ENCODE results near the gene TSPOAP1.

The TSPOAP1 gene

DNA sequence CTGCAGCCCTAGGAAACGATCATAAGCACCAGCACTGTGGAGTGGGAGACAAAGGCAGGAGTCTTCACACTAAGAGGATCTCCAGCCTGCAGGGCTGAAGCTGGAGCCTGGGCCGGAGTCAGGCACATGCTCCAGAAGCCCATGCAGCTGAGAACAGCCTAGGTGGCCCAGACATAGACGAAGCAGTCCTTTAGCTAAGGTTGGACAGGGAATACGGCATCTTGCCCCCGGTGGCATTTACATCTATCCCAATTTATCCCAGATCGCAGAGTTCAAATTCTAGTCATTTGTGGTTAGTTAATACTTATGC, 13.9 kb downstream of the TSPOAP1 start:
- H3K4me2 ChIP-seq (ENCODE audit: low read depth, low read length, poor library complexity, severe bottlenecking), result no peak overlapping the region
- no peak overlapping the region for H3K9ac ChIP-seq (ENCODE audit: low read length)
- TF ChIP-seq, protein P1, sequence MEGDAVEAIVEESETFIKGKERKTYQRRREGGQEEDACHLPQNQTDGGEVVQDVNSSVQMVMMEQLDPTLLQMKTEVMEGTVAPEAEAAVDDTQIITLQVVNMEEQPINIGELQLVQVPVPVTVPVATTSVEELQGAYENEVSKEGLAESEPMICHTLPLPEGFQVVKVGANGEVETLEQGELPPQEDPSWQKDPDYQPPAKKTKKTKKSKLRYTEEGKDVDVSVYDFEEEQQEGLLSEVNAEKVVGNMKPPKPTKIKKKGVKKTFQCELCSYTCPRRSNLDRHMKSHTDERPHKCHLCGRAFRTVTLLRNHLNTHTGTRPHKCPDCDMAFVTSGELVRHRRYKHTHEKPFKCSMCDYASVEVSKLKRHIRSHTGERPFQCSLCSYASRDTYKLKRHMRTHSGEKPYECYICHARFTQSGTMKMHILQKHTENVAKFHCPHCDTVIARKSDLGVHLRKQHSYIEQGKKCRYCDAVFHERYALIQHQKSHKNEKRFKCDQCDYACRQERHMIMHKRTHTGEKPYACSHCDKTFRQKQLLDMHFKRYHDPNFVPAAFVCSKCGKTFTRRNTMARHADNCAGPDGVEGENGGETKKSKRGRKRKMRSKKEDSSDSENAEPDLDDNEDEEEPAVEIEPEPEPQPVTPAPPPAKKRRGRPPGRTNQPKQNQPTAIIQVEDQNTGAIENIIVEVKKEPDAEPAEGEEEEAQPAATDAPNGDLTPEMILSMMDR (IDR thresholded peaks at IDR 0.05; ENCODE audit: insufficient read depth, low read length, poor library complexity, severe bottlenecking), result no peak

GRCh38 chr17:58313815-58314705, 14.5 kb downstream of the TSPOAP1 start:
- Histone ChIP-seq H3K79me2 (ENCODE audit: insufficient read depth, low read length) (no peaks in the 10 kb centered on the region), H3F3A (ENCODE audit: insufficient read depth) (no peaks in the 10 kb centered on the region), H2AFZ (ENCODE audit: low read depth, low read length, severe bottlenecking) (no peak overlapping the region), H3K36me3 (ENCODE audit: low read length) (no peaks in the 10 kb centered on the region), H3K27ac (ENCODE audit: low read depth, low read length) (no peak overlapping the region), H3K9ac (ENCODE audit: low read length) (no peak overlapping the region), H3K9me3 (ENCODE audit: insufficient read depth, low read length) (no peaks in the 10 kb centered on the region), H3K4me2 (ENCODE audit: low read depth, low read length, poor library complexity, severe bottlenecking) (no peak overlapping the region), H3K9me2 (replicated peaks; ENCODE audit: insufficient read depth, low read length) (no peaks in the 10 kb centered on the region), H3K4me3 (ENCODE audit: insufficient read depth, low read length, poor library complexity, severe bottlenecking) (no peak overlapping the region), H3K27me3 (ENCODE audit: low read length) (no peaks in the 10 kb centered on the region), H4K20me1 (ENCODE audit: low read depth, low read length) (no peaks in the 10 kb centered on the region)
- no peak for TF ChIP-seq EZH2phosphoT487 (conservative IDR thresholded peaks at IDR 0.05; ENCODE audit: low read length)
- TF ChIP-seq, protein P1 (IDR thresholded peaks at IDR 0.05; ENCODE audit: insufficient read depth, low read length, poor library complexity, severe bottlenecking), result no peak

More for the DNA sequence above, 13.9 kb downstream of the TSPOAP1 start:
- Histone ChIP-seq H3K9me3 (ENCODE audit: insufficient read depth, low read length) (no peaks in the 10 kb centered on the region), H3K4me3 (ENCODE audit: insufficient read depth, low read length, poor library complexity, severe bottlenecking) (no peak overlapping the region), H4K20me1 (ENCODE audit: low read depth, low read length) (no peaks in the 10 kb centered on the region), H3K36me3 (ENCODE audit: low read length) (no peaks in the 10 kb centered on the region), H3K79me2 (ENCODE audit: insufficient read depth, low read length) (no peaks in the 10 kb centered on the region), H3K27me3 (ENCODE audit: low read length) (no peaks in the 10 kb centered on the region), H3K9me2 (replicated peaks; ENCODE audit: insufficient read depth, low read length) (no peaks in the 10 kb centered on the region), H2AFZ (ENCODE audit: low read depth, low read length, severe bottlenecking) (no peak overlapping the region), H3K27ac (ENCODE audit: low read depth, low read length) (no peak overlapping the region), H3F3A (ENCODE audit: insufficient read depth) (no peaks in the 10 kb centered on the region)

GRCh38 chr17:58312829-58313228, 15.8 kb downstream of the TSPOAP1 start:
- Histone ChIP-seq H3F3A (ENCODE audit: insufficient read depth) (no peaks in the 10 kb centered on the region), H2AFZ (ENCODE audit: low read depth, low read length, severe bottlenecking) (no peak overlapping the region), H3K9me3 (ENCODE audit: insufficient read depth, low read length) (no peaks in the 10 kb centered on the region), H3K4me3 (ENCODE audit: insufficient read depth, low read length, poor library complexity, severe bottlenecking) (no peak overlapping the region), H3K27ac (ENCODE audit: low read depth, low read length) (no peak overlapping the region), H3K4me2 (ENCODE audit: low read depth, low read length, poor library complexity, severe bottlenecking) (no peak overlapping the region), H3K36me3 (ENCODE audit: low read length) (no peaks in the 10 kb centered on the region), H3K79me2 (ENCODE audit: insufficient read depth, low read length) (no peaks in the 10 kb centered on the region), H3K9me2 (replicated peaks; ENCODE audit: insufficient read depth, low read length) (no peaks in the 10 kb centered on the region), H3K9ac (ENCODE audit: low read length) (no peak overlapping the region), H3K27me3 (ENCODE audit: low read length) (no peaks in the 10 kb centered on the region), H4K20me1 (ENCODE audit: low read depth, low read length) (no peaks in the 10 kb centered on the region)
- no peak for TF ChIP-seq EZH2phosphoT487 (conservative IDR thresholded peaks at IDR 0.05; ENCODE audit: low read length)
- TF ChIP-seq, protein P1 (IDR thresholded peaks at IDR 0.05; ENCODE audit: insufficient read depth, low read length, poor library complexity, severe bottlenecking), result no peak
